HG03469 (cell line): ENCODE data around the gene HIPK2.

ENCODE experiments used
- ATAC-seq: cut with Tn5 transposase; IDR thresholded peaks from one replicate; pipeline ENCODE4 v1.9.1; 2021; ENCODE audit warnings: mild to moderate bottlenecking, moderate library complexity, moderate number of reproducible peaks; ENCODE audit not compliant: unreplicated experiment

Gene HIPK2

GRCh38 chr7:139718141-139718540 lies 59.7 kb downstream of the HIPK2 start:
- no peak for ATAC-seq

- ATAC-seq, result no peak
Measured at GRCh38 chr7:139716156-139716942, 61.4 kb downstream of the HIPK2 start.

GRCh38 chr7:139715194-139715815 lies 62.5 kb downstream of the HIPK2 start:
- no peak for ATAC-seq

GRCh38 chr7:139714163-139714901 lies 63.5 kb downstream of the HIPK2 start:
- ATAC-seq, result peak; percentile 90

GRCh38 chr7:139713526-139714162 lies 64.2 kb downstream of the HIPK2 start:
- no peak for ATAC-seq

GRCh38 chr7:139713061-139713460 lies 64.7 kb downstream of the HIPK2 start:
- ATAC-seq, result no peak

- no peak for ATAC-seq
Measured at GRCh38 chr7:139711991-139712743, 65.6 kb downstream of the HIPK2 start.

GRCh38 chr7:139710036-139710435 lies 67.8 kb downstream of the HIPK2 start:
- no peak for ATAC-seq

- ATAC-seq, result no peak
Measured at GRCh38 chr7:139709485-139709884, 68.3 kb downstream of the HIPK2 start.

- peak; percentile 82 for ATAC-seq
Measured at GRCh38 chr7:139708541-139708940, 69.3 kb downstream of the HIPK2 start.

- no peak for ATAC-seq
Measured at GRCh38 chr7:139706837-139707236, 71.0 kb downstream of the HIPK2 start.

GRCh38 chr7:139704308-139704879 lies 73.4 kb downstream of the HIPK2 start:
- no peak for ATAC-seq

GRCh38 chr7:139703487-139704307 lies 74.1 kb downstream of the HIPK2 start:
- ATAC-seq, result no peak

GRCh38 chr7:139702811-139703486 lies 74.8 kb downstream of the HIPK2 start:
- peak; percentile 49 for ATAC-seq

GRCh38 chr7:139702313-139702731 lies 75.5 kb downstream of the HIPK2 start:
- no peak for ATAC-seq

GRCh38 chr7:139701908-139702307 lies 75.9 kb downstream of the HIPK2 start:
- ATAC-seq, result no peak

GRCh38 chr7:139700505-139701235 lies 77.1 kb downstream of the HIPK2 start:
- ATAC-seq, result no peak
